GM06990 (cell line): ENCODE data around the gene POGLUT3.

Experiments
- DNase-seq: peaks from one replicate; pipeline ENCODE4 v3.0.0-alpha.2; 2011; ENCODE audit not compliant: insufficient read length; ENCODE audit errors: extremely low read depth
- H3K27me3 ChIP-seq: replicated peaks from 2 replicates; pipeline ENCODE4 v1.6.0; 2011; ENCODE audit warnings: low read length; ENCODE audit not compliant: control insufficient read depth, insufficient read depth
- H3K36me3 ChIP-seq: 2 replicates; pipeline ENCODE4 v1.5.1; 2011; ENCODE audit warnings: low read length; ENCODE audit not compliant: control insufficient read depth, insufficient read depth
- H3K4me3 ChIP-seq: replicated peaks from 2 replicates; pipeline ENCODE4 v1.5.1; 2011; ENCODE audit warnings: low read depth, mild to moderate bottlenecking, control low read depth, low read length
- TF ChIP-seq, protein P1 (sequence below): IDR thresholded peaks from 2 replicates; pipeline ENCODE4 v1.5.1; 2011; ENCODE audit warnings: low read length, control low read depth, mild to moderate bottlenecking, inconsistent platforms; ENCODE audit not compliant: insufficient read depth, poor library complexity, severe bottlenecking

POGLUT3 gene

DNA sequence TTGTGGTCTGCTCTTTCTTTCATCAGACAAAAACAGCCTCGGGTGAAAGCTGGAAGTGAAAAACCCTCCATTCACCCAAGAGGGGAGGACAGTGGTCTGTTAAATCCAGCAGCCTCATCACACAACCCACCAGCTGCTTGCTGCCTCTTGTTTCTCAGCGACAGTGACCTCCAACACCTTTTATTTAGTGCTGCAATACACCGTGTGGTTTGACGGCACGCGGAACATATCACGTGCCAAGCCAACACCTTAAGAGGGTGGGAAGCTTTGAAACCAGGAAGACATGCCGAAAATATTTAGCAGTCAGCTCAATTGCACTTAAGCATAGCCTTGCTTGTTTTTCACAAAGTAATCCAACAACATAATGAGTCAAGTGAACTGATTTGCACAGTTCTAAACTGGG is 39.8 kb upstream of the POGLUT3 start:
- DNase-seq = no peak
- no peaks in the 10 kb centered on the region; the same call in 1 of the 2 replicates for H3K27me3 ChIP-seq
- TF ChIP-seq, protein P1, sequence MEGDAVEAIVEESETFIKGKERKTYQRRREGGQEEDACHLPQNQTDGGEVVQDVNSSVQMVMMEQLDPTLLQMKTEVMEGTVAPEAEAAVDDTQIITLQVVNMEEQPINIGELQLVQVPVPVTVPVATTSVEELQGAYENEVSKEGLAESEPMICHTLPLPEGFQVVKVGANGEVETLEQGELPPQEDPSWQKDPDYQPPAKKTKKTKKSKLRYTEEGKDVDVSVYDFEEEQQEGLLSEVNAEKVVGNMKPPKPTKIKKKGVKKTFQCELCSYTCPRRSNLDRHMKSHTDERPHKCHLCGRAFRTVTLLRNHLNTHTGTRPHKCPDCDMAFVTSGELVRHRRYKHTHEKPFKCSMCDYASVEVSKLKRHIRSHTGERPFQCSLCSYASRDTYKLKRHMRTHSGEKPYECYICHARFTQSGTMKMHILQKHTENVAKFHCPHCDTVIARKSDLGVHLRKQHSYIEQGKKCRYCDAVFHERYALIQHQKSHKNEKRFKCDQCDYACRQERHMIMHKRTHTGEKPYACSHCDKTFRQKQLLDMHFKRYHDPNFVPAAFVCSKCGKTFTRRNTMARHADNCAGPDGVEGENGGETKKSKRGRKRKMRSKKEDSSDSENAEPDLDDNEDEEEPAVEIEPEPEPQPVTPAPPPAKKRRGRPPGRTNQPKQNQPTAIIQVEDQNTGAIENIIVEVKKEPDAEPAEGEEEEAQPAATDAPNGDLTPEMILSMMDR = no peak
- no peak overlapping the region for H3K4me3 ChIP-seq
- no peaks in the 10 kb centered on the region for H3K36me3 ChIP-seq

DNA sequence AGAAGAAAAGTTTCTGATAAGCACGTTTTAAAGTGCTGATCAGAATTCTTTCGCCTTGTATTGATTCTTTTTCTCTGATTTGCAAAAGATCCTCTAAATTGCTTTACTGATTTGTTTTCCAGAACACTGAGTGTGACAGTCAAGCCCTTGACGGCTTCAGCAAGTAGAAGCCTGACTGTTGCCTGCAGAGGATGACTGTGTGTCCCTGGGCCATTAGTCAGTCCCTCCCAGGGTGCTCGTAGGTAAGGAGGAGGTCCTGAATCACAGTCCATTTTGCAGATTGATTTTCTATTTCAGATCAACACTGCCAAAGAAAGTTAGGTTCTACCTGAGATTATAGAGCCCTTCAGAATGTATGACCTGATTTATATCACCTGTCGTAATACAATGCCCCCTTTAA is 38.6 kb upstream of the POGLUT3 start:
- no peak for DNase-seq
- no peaks in the 10 kb centered on the region for H3K36me3 ChIP-seq
- no peak overlapping the region for H3K4me3 ChIP-seq
- TF ChIP-seq, protein P1 = no peak
- no peaks in the 10 kb centered on the region; the same call in 1 of the 2 replicates for H3K27me3 ChIP-seq

DNA sequence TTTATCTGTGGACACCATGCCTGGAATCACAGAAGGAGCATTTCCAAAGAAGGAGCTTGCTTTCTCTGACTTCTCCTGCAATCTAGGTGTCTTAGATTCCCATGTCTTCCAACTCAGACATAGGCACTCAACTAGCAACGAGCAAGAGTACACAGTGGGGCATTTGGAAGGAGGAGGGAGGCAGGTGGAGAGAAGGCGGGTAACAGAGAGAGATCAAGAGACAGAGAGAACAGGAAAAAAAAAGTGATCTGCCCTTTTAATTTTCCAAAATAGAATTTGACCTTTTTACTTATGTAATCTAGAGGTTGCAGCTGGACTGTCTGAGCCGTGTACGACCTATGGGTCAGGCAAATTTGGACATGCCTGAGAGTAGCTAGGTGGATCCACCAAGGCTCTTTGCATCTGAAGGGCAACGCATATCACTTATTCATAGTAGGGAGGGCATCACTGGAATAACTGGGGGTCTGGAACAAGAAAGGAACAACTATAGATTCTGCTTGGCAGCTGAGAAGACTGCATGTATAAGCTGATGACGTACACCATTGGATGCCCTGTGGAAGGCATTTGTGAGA is 37.3 kb upstream of the POGLUT3 start:
- Histone ChIP-seq H3K27me3 (no peaks in the 10 kb centered on the region; the same call in 1 of the 2 replicates), H3K36me3 (no peaks in the 10 kb centered on the region), H3K4me3 (no peak overlapping the region)
- no peak for DNase-seq
- TF ChIP-seq, protein P1 = no peak

DNA sequence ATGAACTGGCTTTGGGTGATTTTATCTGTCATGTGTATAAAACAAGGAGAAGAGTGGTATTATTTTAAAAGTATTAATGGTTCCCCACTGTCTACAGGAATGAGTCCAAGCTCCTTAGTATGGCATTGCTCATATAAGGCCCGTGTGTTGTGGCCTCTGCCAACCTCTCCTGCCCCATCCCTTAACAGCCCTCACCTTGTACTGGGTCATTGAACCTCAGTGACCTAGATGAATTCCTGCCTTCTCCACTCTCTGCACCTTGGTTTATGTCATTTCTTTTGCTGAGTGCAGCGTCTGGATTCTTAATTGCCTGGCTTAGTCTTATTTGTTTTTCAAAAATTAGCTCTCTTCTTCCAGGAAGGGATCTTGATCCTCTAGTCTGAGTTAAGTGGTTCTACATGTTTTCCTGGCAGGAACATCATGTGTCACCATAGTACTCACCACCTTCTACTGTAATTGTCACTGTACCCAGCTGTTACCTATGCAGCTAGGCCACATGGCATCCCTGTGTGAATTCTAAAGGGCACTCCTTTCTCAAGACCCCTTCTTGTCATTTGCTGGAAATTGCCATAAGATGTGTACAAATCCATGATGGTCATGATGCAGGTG is 36.2 kb upstream of the POGLUT3 start:
- Histone ChIP-seq H3K27me3 (no peaks in the 10 kb centered on the region; the same call in 1 of the 2 replicates), H3K36me3 (no peaks in the 10 kb centered on the region), H3K4me3 (no peak overlapping the region)
- no peak for DNase-seq
- TF ChIP-seq, protein P1 = no peak

DNA sequence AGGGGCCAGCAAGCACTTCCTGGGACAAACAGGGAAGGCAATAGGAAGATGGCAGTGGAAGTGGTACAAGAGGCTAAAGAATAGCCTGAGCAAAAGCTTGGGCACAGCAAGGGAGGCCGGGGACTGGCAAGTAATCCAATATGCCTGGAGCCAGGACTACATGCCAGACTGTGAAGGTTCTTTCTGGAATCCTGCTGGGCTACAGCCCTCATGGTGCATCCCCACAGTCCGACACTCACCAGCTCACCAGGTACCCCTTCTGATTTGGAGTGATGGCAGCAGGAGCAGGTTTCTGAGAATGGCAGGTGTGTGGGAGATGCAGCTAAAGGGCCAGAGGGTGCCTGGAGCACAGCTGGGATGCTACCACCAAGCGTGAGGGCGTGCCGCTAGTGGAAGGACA is 32.2 kb upstream of the POGLUT3 start:
- no peak for DNase-seq
- TF ChIP-seq, protein P1 = no peak
- no peak overlapping the region for H3K4me3 ChIP-seq
- no peaks in the 10 kb centered on the region for H3K36me3 ChIP-seq
- H3K27me3 ChIP-seq = no peaks in the 10 kb centered on the region; the same call in 1 of the 2 replicates
